Activated CD4-positive, alpha-beta T cell treated with anti-CD3 and anti-CD28 coated beads, Interleukin-2, amount 50 U/mL, for 24 hours (primary cell): ENCODE data around the gene ZNF655.
"Not testable (repeated sequence)": the region's sequence is repeated elsewhere in the genome, so short reads cannot be mapped to it uniquely, and the experiment has no call there.

Experiments
- DNase-seq, 2 donors: peaks; one replicate each; pipeline ENCODE4 v3.0.0-alpha.2; 2020; ENCODE audit warnings: low read depth in 1 of 2, low spot score in 1 of 2

Gene ZNF655

GRCh38 chr7:99558306-99559174 is at the start of gene ZNF655:
Gene ZNF655, plus strand, starts transcription at chr7:99558642. Its CDS starts 1,918 bp downstream, at chr7:99560560.
- peak; percentile 79 to 83 for DNase-seq

GRCh38 chr7:99514050-99514449 is 44.4 kb upstream of the ZNF655 start:
- DNase-seq = no peak

GRCh38 chr7:99521399-99521798 is 37.0 kb upstream of the ZNF655 start:
- DNase-seq = no peak

GRCh38 chr7:99525713-99526440 is 32.6 kb upstream of the ZNF655 start:
- DNase-seq = peak in 1 of 2 donors; percentile 4

GRCh38 chr7:99531354-99531765 is 27.1 kb upstream of the ZNF655 start:
- DNase-seq = no peak

GRCh38 chr7:99535667-99536066 is 22.8 kb upstream of the ZNF655 start:
- no peak for DNase-seq

- DNase-seq = no peak
These were observed 19.1 kb upstream of the ZNF655 start for GRCh38 chr7:99539213-99539811.

GRCh38 chr7:99540542-99540941 is 17.9 kb upstream of the ZNF655 start:
- no peak for DNase-seq

GRCh38 chr7:99541212-99541611 is 17.2 kb upstream of the ZNF655 start:
- DNase-seq = no peak

GRCh38 chr7:99543081-99543671 is 15.3 kb upstream of the ZNF655 start:
- no peak for DNase-seq

GRCh38 chr7:99543916-99544315 is 14.5 kb upstream of the ZNF655 start:
- DNase-seq = no peak

- not testable (repeated sequence) for DNase-seq
These were observed 13.1 kb upstream of the ZNF655 start for GRCh38 chr7:99545308-99545707.

GRCh38 chr7:99549545-99549944 is 8.9 kb upstream of the ZNF655 start:
- DNase-seq = not testable (repeated sequence)

- no peak for DNase-seq
These were observed 7.1 kb upstream of the ZNF655 start for GRCh38 chr7:99551334-99551733.

GRCh38 chr7:99551767-99552463 is 6.5 kb upstream of the ZNF655 start, which contains the start of gene FAM200A:
Gene FAM200A, minus strand, starts transcription at chr7:99552114. Its CDS starts 3,707 bp downstream, at chr7:99548407.
- DNase-seq = peak; percentile 65 to 81

- DNase-seq = no peak
These were observed 5.4 kb upstream of the ZNF655 start for GRCh38 chr7:99553039-99553438.

GRCh38 chr7:99554939-99555338 is 3.5 kb upstream of the ZNF655 start:
- no peak for DNase-seq

GRCh38 chr7:99557196-99557607 is 1.2 kb upstream of the ZNF655 start:
- no peak for DNase-seq

- DNase-seq = no peak
These were observed 519 bp upstream of the ZNF655 start for GRCh38 chr7:99557940-99558305.

GRCh38 chr7:99559175-99559915 is 903 bp downstream of the ZNF655 start:
- DNase-seq = no peak
